GM21360 (cell line): Measurements from ENCODE around the gene COPZ1.
A peak's percentile ranks its signal among the peaks of the same experiment; 100 is the strongest.
"Not testable (repeated sequence)": the region's sequence is repeated elsewhere in the genome, so short reads cannot be mapped to it uniquely, and the experiment has no call there.

Source experiments
- ATAC-seq: cut with Tn5 transposase; IDR thresholded peaks from one replicate; pipeline ENCODE4 v1.9.1; 2021; ENCODE audit warnings: mild to moderate bottlenecking, moderate library complexity; ENCODE audit not compliant: unreplicated experiment

Gene COPZ1, protein sequence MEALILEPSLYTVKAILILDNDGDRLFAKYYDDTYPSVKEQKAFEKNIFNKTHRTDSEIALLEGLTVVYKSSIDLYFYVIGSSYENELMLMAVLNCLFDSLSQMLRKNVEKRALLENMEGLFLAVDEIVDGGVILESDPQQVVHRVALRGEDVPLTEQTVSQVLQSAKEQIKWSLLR

GRCh38 chr12:54324617-54325441, at the start of gene COPZ1:
TSS of gene COPZ1 (plus strand) at chr12:54325131. CDS start at chr12:54325164, 33 bp downstream.
- ATAC-seq: peak; percentile 98

- ATAC-seq: no peak
Observed at GRCh38 chr12:54276368-54276767, 48.6 kb upstream of the COPZ1 start.

DNA sequence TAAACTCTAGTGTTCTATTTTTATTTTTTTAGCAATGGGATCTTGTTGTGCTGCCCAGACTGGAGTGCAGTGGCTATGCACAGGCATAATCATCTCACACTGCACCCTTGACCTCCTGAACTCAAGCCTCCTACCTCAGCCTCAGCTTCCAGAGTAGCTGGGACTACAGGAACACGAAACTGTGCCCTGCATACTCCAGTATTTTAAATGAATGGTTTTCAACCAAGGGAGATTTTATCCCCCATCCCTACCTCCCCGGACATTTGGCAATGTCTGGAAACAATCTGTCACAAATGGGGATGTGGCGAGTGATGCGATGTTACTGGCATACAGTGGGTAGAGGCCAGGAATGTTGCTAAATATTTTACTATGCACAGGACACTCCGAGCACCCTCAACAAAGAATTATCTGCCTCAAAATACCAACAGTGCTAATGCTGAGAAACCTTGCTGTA, 47.1 kb upstream of the COPZ1 start:
- no peak for ATAC-seq

DNA sequence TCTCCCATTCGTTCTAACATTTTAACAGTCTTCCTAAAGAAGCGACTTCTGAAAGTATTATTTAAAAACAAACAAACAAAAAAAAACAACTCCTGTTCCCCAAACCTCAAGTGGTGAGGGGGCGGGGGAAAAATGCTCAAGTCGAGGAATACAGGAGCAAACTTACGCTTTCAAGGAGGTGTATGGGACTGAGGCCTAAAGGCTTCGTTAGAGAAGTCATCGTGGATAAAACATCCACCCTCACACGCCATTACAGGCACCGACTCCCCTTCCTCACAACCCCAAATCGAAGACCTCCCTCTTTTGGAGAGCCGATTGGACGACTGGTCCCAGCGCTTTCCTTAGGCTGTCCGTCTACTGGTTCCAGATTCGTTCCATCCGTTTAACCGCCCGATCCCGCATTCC, 45.7 kb upstream of the COPZ1 start:
- no peak for ATAC-seq

- ATAC-seq: peak; percentile 66
Observed at GRCh38 chr12:54279632-54280467, 45.1 kb upstream of the COPZ1 start, which contains the start of gene CBX5. TSS of gene CBX5 (minus strand) at chr12:54280122. CDS start at chr12:54257650, 22,472 bp downstream.

- peak; percentile 87 for ATAC-seq
Observed at GRCh38 chr12:54280468-54281260, 44.3 kb upstream of the COPZ1 start, which contains the start of gene HNRNPA1. TSS of gene HNRNPA1 (plus strand) at chr12:54280726. CDS start at chr12:54280808, 82 bp downstream.

DNA sequence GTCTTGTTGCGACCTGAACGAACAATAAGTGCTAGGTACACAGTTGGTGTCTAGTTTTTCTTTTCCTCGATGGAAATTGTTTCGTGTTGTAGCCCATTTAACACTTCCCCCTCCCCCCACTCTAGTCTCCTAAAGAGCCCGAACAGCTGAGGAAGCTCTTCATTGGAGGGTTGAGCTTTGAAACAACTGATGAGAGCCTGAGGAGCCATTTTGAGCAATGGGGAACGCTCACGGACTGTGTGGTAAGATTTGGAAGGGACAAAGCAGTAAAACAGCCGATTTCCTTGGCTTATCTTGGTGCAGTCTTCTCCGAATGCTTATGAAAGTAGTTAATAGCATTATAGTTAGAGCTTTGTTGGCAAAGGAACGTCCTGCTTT, 43.7 kb upstream of the COPZ1 start:
- not testable (repeated sequence) for ATAC-seq

DNA sequence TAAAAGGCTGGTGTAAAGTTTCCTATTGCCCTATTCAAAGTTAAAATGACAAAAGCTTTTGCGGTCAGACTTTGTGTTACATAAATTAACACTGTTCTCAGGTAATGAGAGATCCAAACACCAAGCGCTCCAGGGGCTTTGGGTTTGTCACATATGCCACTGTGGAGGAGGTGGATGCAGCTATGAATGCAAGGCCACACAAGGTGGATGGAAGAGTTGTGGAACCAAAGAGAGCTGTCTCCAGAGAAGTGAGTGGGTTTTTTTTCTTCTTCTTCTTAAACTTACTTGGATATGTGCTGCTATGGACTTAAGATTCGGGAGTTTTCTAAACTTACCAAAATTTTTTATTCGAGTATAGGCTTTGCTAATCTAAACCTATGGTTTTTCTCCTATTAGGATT, 43.2 kb upstream of the COPZ1 start:
- ATAC-seq: not testable (repeated sequence)

DNA sequence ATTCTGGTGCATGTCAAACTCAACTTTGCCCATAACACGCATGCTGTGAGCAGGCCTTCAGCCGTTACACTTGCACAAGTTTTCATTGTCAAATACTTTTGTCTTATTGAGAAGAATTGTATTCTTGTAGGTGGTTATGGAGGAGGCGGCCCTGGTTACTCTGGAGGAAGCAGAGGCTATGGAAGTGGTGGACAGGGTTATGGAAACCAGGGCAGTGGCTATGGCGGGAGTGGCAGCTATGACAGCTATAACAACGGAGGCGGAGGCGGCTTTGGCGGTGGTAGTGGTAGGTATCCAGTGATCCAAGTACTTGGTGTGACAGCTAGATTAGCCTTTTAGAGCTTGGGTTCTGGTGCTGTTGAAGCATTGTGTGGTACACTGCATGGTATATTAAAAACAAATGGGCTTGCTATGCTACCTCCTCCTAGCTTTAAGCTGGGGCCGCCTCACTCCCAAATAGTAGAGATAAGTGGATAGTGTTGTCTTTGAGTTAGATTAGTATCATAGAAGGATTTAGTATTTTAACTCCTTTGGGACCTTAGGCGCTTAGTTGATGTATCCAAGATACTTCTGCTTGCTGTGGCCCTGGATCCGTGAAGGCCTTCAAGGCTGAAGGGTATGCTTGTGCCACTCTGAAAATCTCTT, 41.9 kb upstream of the COPZ1 start:
- ATAC-seq: no peak

DNA sequence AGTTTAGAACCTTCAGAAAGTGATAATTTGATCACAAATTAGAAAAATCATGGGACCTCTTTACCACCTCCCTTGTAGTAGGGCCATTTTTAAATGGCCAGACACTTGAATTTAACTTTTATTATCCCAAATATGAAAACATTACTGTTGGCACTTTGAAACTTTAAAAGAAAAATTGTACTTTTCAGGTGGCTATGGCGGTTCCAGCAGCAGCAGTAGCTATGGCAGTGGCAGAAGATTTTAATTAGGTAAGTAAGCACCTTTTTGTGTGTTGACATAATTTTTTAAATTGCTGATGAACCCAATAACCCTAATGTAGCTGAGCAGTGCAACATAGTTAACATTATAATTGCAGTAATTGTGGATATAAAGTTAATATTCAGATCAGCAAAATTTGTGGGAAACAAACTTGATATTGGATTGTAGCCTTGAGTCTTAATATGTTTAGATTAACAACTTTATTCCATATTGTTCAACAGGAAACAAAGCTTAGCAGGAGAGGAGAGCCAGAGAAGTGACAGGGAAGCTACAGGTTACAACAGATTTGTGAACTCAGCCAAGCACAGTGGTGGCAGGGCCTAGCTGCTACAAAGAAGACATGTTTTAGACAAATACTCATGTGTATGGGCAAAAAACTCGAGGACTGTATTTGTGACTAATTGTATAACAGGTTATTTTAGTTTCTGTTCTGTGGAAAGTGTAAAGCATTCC, 40.7 kb upstream of the COPZ1 start:
- ATAC-seq: not testable (repeated sequence)

DNA sequence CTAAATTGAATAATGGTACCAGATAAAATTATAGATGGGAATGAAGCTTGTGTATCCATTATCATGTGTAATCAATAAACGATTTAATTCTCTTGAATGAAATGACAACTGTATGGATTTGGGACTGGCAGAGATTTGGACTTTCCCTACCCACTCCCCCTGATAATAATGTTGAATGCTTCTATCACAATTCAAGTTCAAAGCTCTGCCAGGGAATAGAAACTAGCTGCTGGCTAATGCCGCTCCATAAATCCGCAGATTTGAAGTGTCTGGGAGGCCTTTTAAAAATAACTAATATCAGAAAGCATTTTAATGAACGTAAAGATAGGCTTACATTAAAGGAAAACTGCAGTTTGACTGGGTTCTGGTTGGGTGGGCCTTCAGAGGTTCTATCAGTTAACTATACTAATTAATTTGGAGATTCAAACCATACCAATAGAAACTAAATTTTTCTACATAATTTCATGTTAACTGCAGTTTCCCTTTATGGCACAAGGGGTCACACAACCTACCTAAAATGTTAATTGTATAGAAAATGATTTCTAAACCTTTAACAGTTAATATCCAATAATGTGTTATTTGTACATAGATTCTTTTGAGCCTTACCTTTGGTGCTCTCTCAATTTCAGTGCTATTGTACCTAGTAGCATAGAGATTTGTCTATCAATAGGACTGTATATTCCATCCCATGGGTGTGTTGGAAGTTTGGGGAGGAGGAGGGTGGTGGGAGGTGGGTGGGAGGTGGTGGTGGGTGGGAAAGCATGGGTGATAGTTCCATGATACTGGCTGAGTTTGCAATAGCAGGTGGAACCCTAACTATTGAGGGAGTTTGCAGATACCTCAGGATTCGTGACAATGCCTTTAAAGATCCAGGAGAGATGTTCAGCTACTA, 39.5 kb upstream of the COPZ1 start:
- ATAC-seq: no peak

DNA sequence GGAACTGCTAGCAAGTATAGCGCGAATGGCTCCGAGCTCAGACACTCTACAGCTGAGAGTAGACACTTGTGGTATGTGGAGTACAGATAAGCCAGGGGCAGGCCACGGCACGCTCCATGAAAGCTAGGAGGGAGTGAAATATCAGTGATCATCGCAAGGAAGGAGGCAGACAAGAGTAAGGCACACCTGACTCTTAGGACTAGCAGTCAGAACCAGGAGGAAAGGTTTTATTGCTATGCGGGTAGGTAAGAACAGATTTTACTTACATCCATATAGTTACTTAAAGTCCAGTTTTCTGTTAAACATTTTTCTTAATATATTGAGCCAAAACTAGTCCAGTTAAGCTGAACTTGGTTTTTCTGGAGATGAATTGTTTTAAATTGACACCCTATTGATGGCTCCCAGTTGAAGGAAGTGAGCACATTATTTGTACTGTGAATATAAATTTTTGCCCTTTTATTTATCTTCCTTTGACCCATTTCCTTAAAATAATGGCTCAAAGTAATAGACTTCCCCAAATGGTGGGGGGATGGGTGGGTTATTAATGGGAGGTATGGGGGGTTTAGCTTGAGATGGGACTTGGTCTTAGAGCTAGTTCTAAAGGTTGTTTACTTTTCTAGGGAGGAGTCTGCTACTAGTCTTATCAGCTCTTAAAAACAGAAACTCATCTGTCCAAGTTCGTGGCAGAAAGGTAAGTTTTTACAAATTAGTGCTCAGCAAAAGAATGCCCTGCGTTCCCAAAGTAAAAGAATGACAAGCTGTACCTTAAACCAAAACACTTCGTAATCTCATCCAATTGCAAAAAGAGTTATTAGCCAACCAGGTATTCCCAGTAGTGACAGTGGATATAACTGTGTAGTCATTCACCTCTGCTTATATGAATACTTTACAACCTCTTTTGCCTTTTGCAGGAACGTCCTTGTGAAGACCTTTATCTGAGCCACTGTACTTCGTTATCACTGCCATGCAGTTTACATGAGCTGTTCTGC, 38.6 kb upstream of the COPZ1 start:
- no peak for ATAC-seq

DNA sequence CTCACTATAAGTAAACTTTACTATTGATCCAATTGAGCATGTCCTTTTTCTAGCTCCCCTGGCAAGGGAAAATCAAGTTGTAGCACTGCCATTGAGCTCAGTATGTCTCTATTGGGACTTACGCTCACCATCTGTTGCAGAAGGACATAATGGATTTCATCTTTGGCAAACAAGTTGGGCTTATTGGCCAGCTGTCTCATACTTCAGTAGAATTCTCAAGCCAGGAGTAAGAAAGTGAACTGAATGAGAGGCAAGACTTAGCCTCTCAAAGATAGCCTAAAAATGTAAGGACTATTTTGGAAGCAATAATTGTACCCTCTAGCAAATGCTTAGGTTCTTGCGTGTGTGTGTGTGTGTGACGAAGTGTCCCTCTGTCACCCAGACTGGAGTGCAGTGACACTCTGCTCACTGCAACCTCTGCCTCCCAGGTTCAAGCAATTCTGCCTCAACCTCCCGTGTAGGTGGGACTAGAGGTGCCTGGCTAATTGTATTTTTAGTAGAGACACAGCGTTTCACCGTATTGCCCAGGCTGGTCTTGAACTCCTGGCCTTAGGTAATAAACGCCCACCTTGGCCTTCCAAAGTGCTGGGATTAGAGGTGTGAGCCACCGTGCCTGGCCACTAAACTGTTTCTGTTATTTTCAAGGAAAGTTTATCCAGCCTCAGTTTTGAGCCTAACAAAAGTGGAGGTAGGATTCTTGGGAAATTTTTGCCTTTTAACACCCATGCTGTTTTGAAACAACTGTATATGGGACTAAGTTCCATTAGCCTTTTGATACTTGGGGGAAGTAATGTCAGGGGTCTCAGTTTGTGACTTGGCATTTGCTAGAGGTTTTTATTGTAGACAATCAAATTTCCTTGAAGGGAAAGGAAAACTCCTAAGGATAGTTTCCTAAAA, 37.4 kb upstream of the COPZ1 start:
- no peak for ATAC-seq

DNA sequence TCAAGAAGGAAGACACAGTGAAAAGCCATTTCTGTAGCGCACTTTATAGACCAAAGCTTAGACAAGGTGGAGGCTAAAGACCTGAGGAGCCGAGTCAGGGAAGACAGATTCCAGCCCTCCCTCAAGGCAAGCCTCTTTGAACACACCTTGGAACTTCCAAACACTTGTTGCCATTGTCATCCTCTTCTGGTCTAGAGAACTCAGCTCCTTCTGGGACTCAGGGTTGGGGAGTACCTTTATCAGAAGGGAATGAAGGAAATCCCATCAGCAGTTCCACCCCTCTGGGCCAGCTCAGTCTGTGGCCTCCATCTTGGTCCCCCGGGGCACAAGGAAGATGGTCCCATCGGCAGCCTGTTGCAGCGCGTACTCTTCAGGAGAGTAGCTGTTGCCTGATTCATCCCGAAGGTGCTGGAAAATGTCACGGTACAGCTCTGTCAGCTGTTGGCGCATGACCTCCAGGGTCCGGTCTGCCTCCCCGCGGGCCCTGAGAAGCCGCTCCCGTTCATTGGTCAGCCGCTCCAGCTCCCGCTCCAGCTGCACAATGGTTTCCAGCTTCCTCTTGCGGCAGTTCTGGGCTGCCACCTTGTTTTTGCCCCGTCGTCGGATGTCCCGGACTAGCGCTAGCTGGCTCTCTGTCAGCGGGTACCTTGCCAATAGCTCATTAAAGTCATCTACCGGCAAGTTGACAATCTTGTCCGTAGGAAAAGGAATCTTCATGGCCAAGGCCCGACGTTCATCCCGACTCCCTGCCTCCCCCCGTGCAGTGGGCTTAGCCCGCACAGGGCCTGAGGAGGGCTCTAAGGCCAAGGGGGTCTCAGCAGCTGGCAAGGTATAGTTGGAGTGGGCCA, 32.6 kb upstream of the COPZ1 start:
- no peak for ATAC-seq

DNA sequence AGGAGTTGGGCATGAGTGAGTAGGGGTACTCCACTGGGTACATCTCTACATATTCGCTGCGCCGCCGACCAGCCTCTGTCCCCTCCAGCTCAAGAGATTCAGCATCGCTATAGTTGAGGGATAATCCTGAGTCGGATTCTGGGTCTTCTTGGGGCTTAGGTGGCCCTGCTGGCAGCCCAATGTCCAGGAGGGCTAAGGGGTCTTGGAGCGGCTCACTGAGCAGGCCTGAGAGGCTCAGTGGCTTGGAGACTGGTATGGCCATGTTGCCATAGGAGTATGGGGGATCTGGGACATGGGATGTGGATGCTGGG, 32.0 kb upstream of the COPZ1 start:
- no peak for ATAC-seq
